Stimulated activated CD4-positive, alpha-beta T cell treated with anti-CD3 and anti-CD28 coated beads, Interleukin-4, amount 100 ng/mL, for 1 hour (primary cell): ENCODE measurements around the gene RASGRF2.

Experiments
- DNase-seq: peaks from one replicate; pipeline ENCODE4 v3.0.0-alpha.2; 2020

Gene RASGRF2

GRCh38 chr5:81145329-81145935 lies 185.3 kb downstream of the RASGRF2 start:
- no peak for DNase-seq

- DNase-seq, result no peak
These were observed 185.9 kb downstream of the RASGRF2 start for GRCh38 chr5:81146031-81146430.

- no peak for DNase-seq
These were observed 187.1 kb downstream of the RASGRF2 start for GRCh38 chr5:81147011-81147885.

- no peak for DNase-seq
These were observed 187.9 kb downstream of the RASGRF2 start for GRCh38 chr5:81147886-81148571.

GRCh38 chr5:81151546-81151945 lies 191.4 kb downstream of the RASGRF2 start:
- no peak for DNase-seq

- no peak for DNase-seq
These were observed 194.6 kb downstream of the RASGRF2 start for GRCh38 chr5:81154725-81155124.

GRCh38 chr5:81156732-81157131 lies 196.6 kb downstream of the RASGRF2 start:
- DNase-seq, result no peak

GRCh38 chr5:81161012-81161601 lies 200.9 kb downstream of the RASGRF2 start:
- no peak for DNase-seq

GRCh38 chr5:81162501-81162900 lies 202.3 kb downstream of the RASGRF2 start:
- no peak for DNase-seq

- DNase-seq, result no peak
These were observed 203.5 kb downstream of the RASGRF2 start for GRCh38 chr5:81163651-81164050.

- no peak for DNase-seq
These were observed 204.3 kb downstream of the RASGRF2 start for GRCh38 chr5:81164476-81164875.

- DNase-seq, result no peak
These were observed 204.8 kb downstream of the RASGRF2 start for GRCh38 chr5:81164936-81165335.

GRCh38 chr5:81165493-81166119 lies 205.4 kb downstream of the RASGRF2 start:
- DNase-seq, result peak; percentile 57

- no peak for DNase-seq
These were observed 206.3 kb downstream of the RASGRF2 start for GRCh38 chr5:81166430-81166829.

- no peak for DNase-seq
These were observed 206.9 kb downstream of the RASGRF2 start for GRCh38 chr5:81167078-81167477.

GRCh38 chr5:81167544-81167943 lies 207.4 kb downstream of the RASGRF2 start:
- no peak for DNase-seq

- DNase-seq, result no peak
These were observed 209.8 kb downstream of the RASGRF2 start for GRCh38 chr5:81169924-81170323.

GRCh38 chr5:81171769-81172168 lies 211.6 kb downstream of the RASGRF2 start:
- DNase-seq, result no peak

GRCh38 chr5:81172710-81173109 lies 212.5 kb downstream of the RASGRF2 start:
- DNase-seq, result no peak

GRCh38 chr5:81177061-81177460 lies 216.9 kb downstream of the RASGRF2 start:
- no peak for DNase-seq

- DNase-seq, result no peak
These were observed 219.8 kb downstream of the RASGRF2 start for GRCh38 chr5:81179959-81180358.

- no peak for DNase-seq
These were observed 220.8 kb downstream of the RASGRF2 start for GRCh38 chr5:81180780-81181460.
